GM13977 (cell line): Measurements from ENCODE around the gene REXO5.

Experiments
- DNase-seq: peaks from one replicate; pipeline ENCODE4 v3.0.0; 2012; ENCODE audit warnings: low spot score
- in situ Hi-C: fragments of 300-500 bp; cut with MboI; formaldehyde crosslinking; loops from one replicate; pipeline ENCODE4 v1.12.0; 2022; ENCODE audit warnings: low sequenced_read_pairs, low pct_unique_long_range_greater_than_20kb, mixed read lengths, inconsistent platforms; ENCODE audit not compliant: unreplicated experiment
- TF ChIP-seq, protein P1 (sequence below): IDR thresholded peaks from 2 replicates; pipeline ENCODE4 v1.5.1; 2012; ENCODE audit warnings: mild to moderate bottlenecking, control low read depth; ENCODE audit not compliant: insufficient read depth; ENCODE audit errors: extremely low read depth, missing control alignments

REXO5 gene

DNA sequence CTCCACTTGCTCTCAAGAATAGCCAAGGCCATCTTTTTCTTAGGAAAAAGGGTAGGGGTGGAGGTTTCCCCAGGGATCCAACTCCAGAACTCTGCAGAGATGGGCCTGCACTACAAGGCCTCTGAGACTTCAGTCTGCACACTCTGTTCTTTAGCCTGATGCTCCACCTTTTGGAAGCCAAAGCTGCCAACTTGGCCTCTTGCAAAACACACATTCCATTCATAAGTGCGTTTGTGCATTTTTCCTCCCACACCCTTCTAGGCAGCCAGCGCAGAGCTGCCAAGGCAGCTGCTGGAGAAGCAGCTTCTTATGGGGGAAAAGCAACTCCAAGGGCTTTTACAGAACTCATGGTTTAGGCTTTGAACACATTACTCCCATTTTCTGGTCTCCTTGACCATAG lies 45.3 kb downstream of the REXO5 start:
- DNase-seq = no peak
- in situ Hi-C loops = loop anchor here (5.0 kb wide), 1 partner anchor 231 kb away; no protein-coding TSS in a partner anchor
- TF ChIP-seq, protein P1, sequence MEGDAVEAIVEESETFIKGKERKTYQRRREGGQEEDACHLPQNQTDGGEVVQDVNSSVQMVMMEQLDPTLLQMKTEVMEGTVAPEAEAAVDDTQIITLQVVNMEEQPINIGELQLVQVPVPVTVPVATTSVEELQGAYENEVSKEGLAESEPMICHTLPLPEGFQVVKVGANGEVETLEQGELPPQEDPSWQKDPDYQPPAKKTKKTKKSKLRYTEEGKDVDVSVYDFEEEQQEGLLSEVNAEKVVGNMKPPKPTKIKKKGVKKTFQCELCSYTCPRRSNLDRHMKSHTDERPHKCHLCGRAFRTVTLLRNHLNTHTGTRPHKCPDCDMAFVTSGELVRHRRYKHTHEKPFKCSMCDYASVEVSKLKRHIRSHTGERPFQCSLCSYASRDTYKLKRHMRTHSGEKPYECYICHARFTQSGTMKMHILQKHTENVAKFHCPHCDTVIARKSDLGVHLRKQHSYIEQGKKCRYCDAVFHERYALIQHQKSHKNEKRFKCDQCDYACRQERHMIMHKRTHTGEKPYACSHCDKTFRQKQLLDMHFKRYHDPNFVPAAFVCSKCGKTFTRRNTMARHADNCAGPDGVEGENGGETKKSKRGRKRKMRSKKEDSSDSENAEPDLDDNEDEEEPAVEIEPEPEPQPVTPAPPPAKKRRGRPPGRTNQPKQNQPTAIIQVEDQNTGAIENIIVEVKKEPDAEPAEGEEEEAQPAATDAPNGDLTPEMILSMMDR = no peak

DNA sequence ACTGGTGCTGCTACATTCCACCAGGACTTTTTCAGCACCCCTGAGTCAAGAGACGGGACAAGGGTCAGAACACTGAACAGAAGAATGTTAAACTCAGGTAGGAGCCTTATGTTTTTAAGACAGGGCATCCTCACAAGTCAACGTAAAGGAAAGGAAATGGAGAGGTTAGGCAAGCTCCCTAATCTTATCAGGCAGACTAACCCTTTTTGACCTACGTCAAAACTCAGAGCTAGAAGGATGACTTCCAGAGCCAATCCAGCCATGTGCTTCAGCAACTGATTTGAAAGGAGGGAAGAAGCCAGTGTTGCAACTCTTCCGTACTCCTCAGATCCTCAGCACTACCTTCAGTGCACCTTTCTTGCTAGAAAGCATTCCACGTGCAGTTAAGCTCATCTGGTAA lies 46.8 kb downstream of the REXO5 start:
- in situ Hi-C loops = loop anchor here (5.0 kb wide), 1 partner anchor 229 kb away; no protein-coding TSS in a partner anchor
- TF ChIP-seq, protein P1 = no peak
- DNase-seq = no peak

DNA sequence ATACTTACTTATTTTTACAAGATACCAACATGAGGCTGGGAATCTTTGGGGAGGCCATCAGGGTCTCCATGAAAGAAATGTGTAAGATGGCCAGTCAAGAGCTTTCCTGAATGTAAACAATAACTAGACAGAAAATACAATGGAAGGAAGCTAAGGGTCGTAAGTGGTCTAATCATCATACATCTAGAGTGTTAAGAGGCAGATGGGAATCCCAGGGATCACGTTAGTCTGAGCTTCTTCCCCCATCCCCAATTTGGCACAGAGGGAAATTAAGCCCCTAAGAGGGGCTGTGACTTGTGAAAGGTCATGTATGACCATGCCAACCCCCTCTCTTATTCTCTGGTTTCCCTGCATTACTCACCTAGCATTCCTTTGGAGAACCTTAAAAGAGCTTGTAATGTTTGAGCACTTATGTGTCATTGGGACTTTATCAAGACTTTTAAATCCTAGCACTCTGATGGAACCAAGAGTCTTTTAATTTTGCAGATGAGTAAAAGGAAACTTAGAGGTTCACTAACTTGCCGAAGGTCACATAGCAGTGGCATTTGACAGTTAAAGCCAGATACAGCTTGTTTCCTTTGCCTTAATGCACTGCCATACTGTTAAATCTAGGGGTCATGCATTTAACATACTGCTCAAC lies 47.8 kb downstream of the REXO5 start:
- in situ Hi-C loops = loop anchor here (5.0 kb wide), 1 partner anchor 228 kb away; no protein-coding TSS in a partner anchor

GRCh38 chr16:20854963-20855362 lies 48.6 kb downstream of the REXO5 start:
- TF ChIP-seq, protein P1 = no peak
- in situ Hi-C loops = loop anchor here (5.0 kb wide), 1 partner anchor 227 kb away; no protein-coding TSS in a partner anchor
- no peak for DNase-seq

More for the DNA sequence above, 47.8 kb downstream of the REXO5 start:
- DNase-seq = no peak
- TF ChIP-seq, protein P1 = no peak

- TF ChIP-seq, protein P1 = no peak
- DNase-seq = no peak
- in situ Hi-C loops = no loop called here
Measured at GRCh38 chr16:20857281-20857680, 51.0 kb downstream of the REXO5 start.

DNA sequence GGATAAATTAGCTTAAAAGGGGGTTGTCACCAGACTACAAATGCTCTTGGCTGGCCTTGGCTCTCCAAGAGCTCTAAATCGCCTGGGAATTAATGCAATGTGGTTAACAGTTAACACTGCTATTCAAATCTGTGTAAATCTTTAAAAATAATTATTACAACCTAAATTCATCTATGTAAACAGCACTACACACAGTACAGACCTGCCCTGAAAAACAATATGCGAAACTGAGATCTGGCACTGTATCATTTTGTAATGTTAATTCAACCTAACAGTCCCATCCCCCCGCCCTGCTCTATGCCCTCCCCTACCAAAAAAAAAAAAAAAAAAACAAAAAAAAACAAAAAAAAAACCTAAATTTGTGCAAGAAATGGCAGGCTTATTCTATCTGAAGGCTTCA lies 52.9 kb downstream of the REXO5 start:
- TF ChIP-seq, protein P1 = no peak
- no peak for DNase-seq
- in situ Hi-C loops = no loop called here
